OCI-LY7 (cell line): Measurements from ENCODE around the gene PRKCA.

Source experiments
- CTCF ChIP-seq: fragments of 200-600 bp; sonication (generic); conservative IDR thresholded peaks from 2 replicates; pipeline ENCODE4 v1.5.1; 2014; ENCODE audit warnings: mild to moderate bottlenecking, antibody characterized with exemption, low read length, moderate library complexity, mixed read lengths
- EZH2phosphoT487 ChIP-seq: fragments of 200-600 bp; sonication (generic); IDR thresholded peaks from 2 replicates; pipeline ENCODE4 v1.6.1; 2018; ENCODE audit warnings: low read depth, borderline replicate concordance, mild to moderate bottlenecking, mixed run types, antibody characterized with exemption, low read length, moderate library complexity, mixed read lengths

GRCh38 chr17:66634193-66634592 lies 331.8 kb downstream of the PRKCA start:
- TF ChIP-seq CTCF (no peak), EZH2phosphoT487 (no peak)
